Nephron progenitor cell (in vitro differentiated cells): ENCODE measurements around the gene KRTAP9-4.

Experiments used
- DNase-seq: peaks from one replicate; pipeline ENCODE4 v3.0.0; 2021
- H3K27ac Mint-ChIP-seq: 2 replicates; pipeline ENCODE4 v1.8.0; 2021; ENCODE audit warnings: mild to moderate bottlenecking, moderate library complexity, mixed read lengths
- H3K27me3 Mint-ChIP-seq: 2 replicates; pipeline ENCODE4 v1.8.0; 2021; ENCODE audit warnings: mild to moderate bottlenecking, low read depth, mixed read lengths; ENCODE audit not compliant: poor library complexity
- H3K36me3 Mint-ChIP-seq: 2 replicates; pipeline ENCODE4 v1.8.0; 2021; ENCODE audit warnings: low read depth, mixed read lengths
- H3K4me1 Mint-ChIP-seq: 2 replicates; pipeline ENCODE4 v1.8.0; 2021; ENCODE audit warnings: mixed read lengths
- H3K4me3 Mint-ChIP-seq: 2 replicates; pipeline ENCODE4 v1.8.0; 2021; ENCODE audit warnings: mild to moderate bottlenecking, moderate library complexity, mixed read lengths
- H3K9me3 Mint-ChIP-seq: 2 replicates; pipeline ENCODE4 v1.8.0; 2021; ENCODE audit warnings: mild to moderate bottlenecking, moderate library complexity, mixed read lengths
- TF ChIP-seq, protein P1 (sequence below): fragments of 200-600 bp; sonication (generic); IDR thresholded peaks from 2 replicates; pipeline ENCODE4 v1.5.0; 2021; ENCODE audit warnings: antibody characterized with exemption

The KRTAP9-4 gene

GRCh38 chr17:41284546-41284945, 35.1 kb downstream of the KRTAP9-4 start:
- DNase-seq, result no peak
- Mint-ChIP-seq H3K27me3 (peaks cover 8% of the 10 kb centered on the region), H3K36me3 (no peaks in the 10 kb centered on the region), H3K9me3 (no peaks in the 10 kb centered on the region), H3K4me1 (no peaks in the 10 kb centered on the region), H3K4me3 (no peak overlapping the region), H3K27ac (no peak overlapping the region)
- TF ChIP-seq, protein P1, sequence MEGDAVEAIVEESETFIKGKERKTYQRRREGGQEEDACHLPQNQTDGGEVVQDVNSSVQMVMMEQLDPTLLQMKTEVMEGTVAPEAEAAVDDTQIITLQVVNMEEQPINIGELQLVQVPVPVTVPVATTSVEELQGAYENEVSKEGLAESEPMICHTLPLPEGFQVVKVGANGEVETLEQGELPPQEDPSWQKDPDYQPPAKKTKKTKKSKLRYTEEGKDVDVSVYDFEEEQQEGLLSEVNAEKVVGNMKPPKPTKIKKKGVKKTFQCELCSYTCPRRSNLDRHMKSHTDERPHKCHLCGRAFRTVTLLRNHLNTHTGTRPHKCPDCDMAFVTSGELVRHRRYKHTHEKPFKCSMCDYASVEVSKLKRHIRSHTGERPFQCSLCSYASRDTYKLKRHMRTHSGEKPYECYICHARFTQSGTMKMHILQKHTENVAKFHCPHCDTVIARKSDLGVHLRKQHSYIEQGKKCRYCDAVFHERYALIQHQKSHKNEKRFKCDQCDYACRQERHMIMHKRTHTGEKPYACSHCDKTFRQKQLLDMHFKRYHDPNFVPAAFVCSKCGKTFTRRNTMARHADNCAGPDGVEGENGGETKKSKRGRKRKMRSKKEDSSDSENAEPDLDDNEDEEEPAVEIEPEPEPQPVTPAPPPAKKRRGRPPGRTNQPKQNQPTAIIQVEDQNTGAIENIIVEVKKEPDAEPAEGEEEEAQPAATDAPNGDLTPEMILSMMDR, result no peak

DNA sequence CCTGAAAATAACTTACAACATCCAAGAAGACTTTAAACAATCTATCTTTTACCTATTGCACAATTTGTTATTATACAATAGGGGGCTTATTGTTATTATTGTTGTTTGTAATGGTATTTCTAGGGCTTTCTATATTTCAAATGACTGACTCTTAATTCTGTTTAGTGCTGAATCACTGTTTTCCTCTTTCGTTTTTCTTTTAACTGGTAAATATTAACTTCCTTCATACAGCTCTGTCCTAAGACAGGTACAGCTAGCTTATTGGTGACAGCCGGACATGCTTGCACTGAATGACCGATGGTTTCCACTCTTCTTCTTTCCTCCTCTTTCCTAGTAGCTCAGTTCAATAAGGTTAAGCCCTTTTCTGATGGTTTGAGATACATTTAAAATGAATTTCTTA, 37.6 kb downstream of the KRTAP9-4 start:
- no peak for DNase-seq
- H3K4me1 Mint-ChIP-seq, result no peaks in the 10 kb centered on the region
- no peak overlapping the region for H3K27ac Mint-ChIP-seq
- no peaks in the 10 kb centered on the region for H3K36me3 Mint-ChIP-seq
- no peak overlapping the region for H3K4me3 Mint-ChIP-seq
- no peaks in the 10 kb centered on the region for H3K9me3 Mint-ChIP-seq
- TF ChIP-seq, protein P1, result no peak
- H3K27me3 Mint-ChIP-seq, result peaks cover 10% of the 10 kb centered on the region

- TF ChIP-seq, protein P1, result no peak
- Mint-ChIP-seq H3K9me3 (peaks cover 11% of the 10 kb centered on the region), H3K27me3 (peaks cover 17% of the 10 kb centered on the region), H3K4me3 (no peak overlapping the region), H3K4me1 (no peaks in the 10 kb centered on the region), H3K27ac (no peak overlapping the region), H3K36me3 (no peaks in the 10 kb centered on the region)
- DNase-seq, result no peak
Observed at GRCh38 chr17:41294016-41294415, 44.5 kb downstream of the KRTAP9-4 start.

GRCh38 chr17:41296846-41297245, 47.4 kb downstream of the KRTAP9-4 start:
- Mint-ChIP-seq H3K27ac (no peak overlapping the region), H3K27me3 (peaks cover 15% of the 10 kb centered on the region), H3K9me3 (peaks cover 19% of the 10 kb centered on the region), H3K36me3 (no peaks in the 10 kb centered on the region), H3K4me1 (no peaks in the 10 kb centered on the region), H3K4me3 (no peak overlapping the region)
- DNase-seq, result no peak
- TF ChIP-seq, protein P1, result no peak

- Mint-ChIP-seq H3K4me1 (no peaks in the 10 kb centered on the region), H3K36me3 (no peaks in the 10 kb centered on the region), H3K27me3 (peaks cover 10% of the 10 kb centered on the region), H3K27ac (no peak overlapping the region), H3K4me3 (no peak overlapping the region), H3K9me3 (peaks cover 19% of the 10 kb centered on the region)
- DNase-seq, result no peak
- TF ChIP-seq, protein P1, result no peak
Observed at GRCh38 chr17:41298458-41299135, 49.1 kb downstream of the KRTAP9-4 start.
